Measurements from ENCODE around the gene CTDP1. TPM values are rescaled to one million over a fixed set of nuclear protein-coding genes. Genes with fewer than 3 reads are reported as not detected.

The CTDP1 gene
- total RNA-seq, 1 experiment from 2014 or later: 31.7 TPM

- Histone ChIP-seq H4K20me1 (ENCODE audit: low read length) (no peaks in the 10 kb centered on the region), H3K36me3 (ENCODE audit: low read depth, low read length) (no peaks in the 10 kb centered on the region), H3K9me3 (ENCODE audit: low read length) (no peaks in the 10 kb centered on the region), H3K27me3 (ENCODE audit: low read length) (no peaks in the 10 kb centered on the region; the same call in 1 of the 2 replicates), H3K4me1 (ENCODE audit: insufficient read depth, low read length) (peaks cover 13% of the 10 kb centered on the region; the same call in 1 of the 2 replicates), H3K9me2 (replicated peaks; ENCODE audit: low read length) (no peaks in the 10 kb centered on the region), H3K4me3 (ENCODE audit: low read length) (peak overlapping the region; percentile 39; the same call in 1 of the 2 replicates), H3K4me2 (ENCODE audit: low read length) (peak overlapping the region; percentile 79), H3K9ac (ENCODE audit: low read length) (no peak overlapping the region), H3K27ac (ENCODE audit: low read length) (no peak overlapping the region), H3F3A (ENCODE audit: low read length, unreplicated experiment) (no peaks in the 10 kb centered on the region), H3K79me2 (ENCODE audit: low read length) (no peaks in the 10 kb centered on the region), H2AFZ (ENCODE audit: low read length) (peak overlapping the region; percentile 52; the same call in 1 of the 2 replicates)
- intact Hi-C loops (cut with micrococcal nuclease): no loop called here
- CTCF ChIA-PET: interaction anchor here (0.7 kb wide), 1 partner anchor 443 kb away, joined by 3 read pairs; no protein-coding TSS in a partner anchor
- DNase-seq: peak; percentile 67
- TF ChIP-seq, protein P1, sequence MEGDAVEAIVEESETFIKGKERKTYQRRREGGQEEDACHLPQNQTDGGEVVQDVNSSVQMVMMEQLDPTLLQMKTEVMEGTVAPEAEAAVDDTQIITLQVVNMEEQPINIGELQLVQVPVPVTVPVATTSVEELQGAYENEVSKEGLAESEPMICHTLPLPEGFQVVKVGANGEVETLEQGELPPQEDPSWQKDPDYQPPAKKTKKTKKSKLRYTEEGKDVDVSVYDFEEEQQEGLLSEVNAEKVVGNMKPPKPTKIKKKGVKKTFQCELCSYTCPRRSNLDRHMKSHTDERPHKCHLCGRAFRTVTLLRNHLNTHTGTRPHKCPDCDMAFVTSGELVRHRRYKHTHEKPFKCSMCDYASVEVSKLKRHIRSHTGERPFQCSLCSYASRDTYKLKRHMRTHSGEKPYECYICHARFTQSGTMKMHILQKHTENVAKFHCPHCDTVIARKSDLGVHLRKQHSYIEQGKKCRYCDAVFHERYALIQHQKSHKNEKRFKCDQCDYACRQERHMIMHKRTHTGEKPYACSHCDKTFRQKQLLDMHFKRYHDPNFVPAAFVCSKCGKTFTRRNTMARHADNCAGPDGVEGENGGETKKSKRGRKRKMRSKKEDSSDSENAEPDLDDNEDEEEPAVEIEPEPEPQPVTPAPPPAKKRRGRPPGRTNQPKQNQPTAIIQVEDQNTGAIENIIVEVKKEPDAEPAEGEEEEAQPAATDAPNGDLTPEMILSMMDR (conservative IDR thresholded peaks at IDR 0.05; ENCODE audit: low read depth, low read length): no peak
- TF ChIP-seq EZH2phosphoT487 (IDR thresholded peaks at IDR 0.05; ENCODE audit: borderline replicate concordance, low read length): no peak
- TF ChIP-seq EZH2 (IDR thresholded peaks at IDR 0.05; ENCODE audit: low read length, unreplicated experiment): no peak
- no TSS peak for BruUV-seq (replicated peaks)
- POLR2A ChIA-PET (ENCODE audit: unreplicated experiment): no interaction called here
- ATAC-seq: peak; percentile 68
These were observed 111.7 kb downstream of the CTDP1 start for GRCh38 chr18:79790996-79791972.

DNA sequence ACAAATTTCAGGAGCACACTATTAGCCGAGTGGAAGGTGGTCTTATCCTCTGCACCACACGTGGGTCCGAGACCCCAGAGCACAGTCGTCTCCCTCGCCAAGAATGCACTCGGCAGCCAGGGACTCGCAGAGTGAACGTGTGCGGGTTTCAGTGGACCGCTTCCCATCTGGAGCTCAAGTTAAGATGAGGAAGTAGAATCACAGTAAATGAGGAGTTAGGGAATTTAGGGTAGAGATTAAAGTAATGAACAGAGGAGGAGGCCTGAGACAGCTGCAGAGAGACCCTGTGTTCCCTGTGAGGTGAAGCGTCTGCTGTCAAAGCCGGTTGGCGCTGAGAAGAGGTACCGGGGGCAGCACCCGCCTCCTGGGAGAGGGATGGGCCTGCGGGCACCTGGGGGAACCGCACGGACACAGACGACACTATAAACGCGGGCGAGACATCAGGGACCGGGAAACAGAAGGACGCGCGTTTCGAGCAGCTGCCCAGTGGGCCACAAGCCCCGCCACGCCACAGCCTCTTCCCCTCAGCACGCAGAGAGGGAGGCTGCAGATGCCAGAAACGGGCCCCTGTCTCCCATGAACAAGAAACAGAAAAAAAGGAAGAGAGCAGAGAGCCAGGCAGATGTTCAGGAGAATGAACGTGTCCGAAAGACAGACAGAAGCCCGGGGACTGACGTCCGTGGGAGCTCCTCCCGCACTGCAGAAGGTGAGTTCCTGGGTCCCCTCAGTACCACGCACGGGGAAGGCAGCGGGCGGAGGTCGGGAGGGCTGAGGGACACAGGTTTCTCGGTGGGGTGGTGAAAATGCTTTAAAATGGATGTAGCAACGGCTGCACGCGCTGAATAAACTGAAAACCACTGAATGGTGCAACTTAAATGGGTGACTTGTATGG is 112.7 kb downstream of the CTDP1 start:
- TF ChIP-seq EZH2phosphoT487 (IDR thresholded peaks at IDR 0.05; ENCODE audit: borderline replicate concordance, low read length) (no peak), EZH2 (IDR thresholded peaks at IDR 0.05; ENCODE audit: low read length, unreplicated experiment) (no peak)
- TF ChIP-seq, protein P1 (conservative IDR thresholded peaks at IDR 0.05; ENCODE audit: low read depth, low read length): no peak
- Histone ChIP-seq H3K9ac (ENCODE audit: low read length) (no peak overlapping the region), H3K4me2 (ENCODE audit: low read length) (peak overlapping the region; percentile 79), H3K36me3 (ENCODE audit: low read depth, low read length) (no peaks in the 10 kb centered on the region), H3F3A (ENCODE audit: low read length, unreplicated experiment) (no peaks in the 10 kb centered on the region), H4K20me1 (ENCODE audit: low read length) (no peaks in the 10 kb centered on the region), H3K9me3 (ENCODE audit: low read length) (no peaks in the 10 kb centered on the region), H3K9me2 (replicated peaks; ENCODE audit: low read length) (no peaks in the 10 kb centered on the region), H3K79me2 (ENCODE audit: low read length) (no peaks in the 10 kb centered on the region), H3K4me1 (ENCODE audit: insufficient read depth, low read length) (peaks cover 13% of the 10 kb centered on the region; the same call in 1 of the 2 replicates), H3K4me3 (ENCODE audit: low read length) (no peak overlapping the region), H3K27ac (ENCODE audit: low read length) (no peak overlapping the region), H2AFZ (ENCODE audit: low read length) (peak overlapping the region; percentile 52; the same call in 1 of the 2 replicates), H3K27me3 (ENCODE audit: low read length) (no peaks in the 10 kb centered on the region; the same call in 1 of the 2 replicates)
- no peak for DNase-seq
- BruUV-seq (replicated peaks): no TSS peak
- POLR2A ChIA-PET (ENCODE audit: unreplicated experiment): no interaction called here
- CTCF ChIA-PET: no interaction called here
- ATAC-seq: no peak
- intact Hi-C loops (cut with micrococcal nuclease): no loop called here
